Aorta (tissue), 5 donors: ENCODE data around the gene STK10. TPM values are rescaled to one million over a fixed set of nuclear protein-coding genes. Genes with fewer than 3 reads are reported as not detected.
"Not testable (repeated sequence)": the region's sequence is repeated elsewhere in the genome, so short reads cannot be mapped to it uniquely, and the experiment has no call there.

Experiments
- ATAC-seq: fragments of 200-7000 bp; cut with Tn5 transposase; one replicate; pipeline ENCODE4 v1.9.1; 2022; ENCODE audit warnings: moderate library complexity; ENCODE audit not compliant: low FRiP score
- DNase-seq, 2 donors: peaks; one replicate each; pipeline ENCODE4 v3.0.0-alpha.2; 2020
- H3K27ac ChIP-seq, 2 donors: one replicate each; pipeline ENCODE4 v1.5.1; 2013; ENCODE audit warnings: low read length in 2 of 2, mild to moderate bottlenecking in 2 of 2, moderate library complexity in 2 of 2, control low read depth in 1 of 2, inconsistent platforms in 1 of 2, low read depth in 1 of 2
- H3K27me3 ChIP-seq, 2 donors: one replicate each; pipeline ENCODE4 v1.6.1; 2013; ENCODE audit warnings: control low read depth in 1 of 2, low read length in 1 of 2, mild to moderate bottlenecking in 1 of 2, moderate library complexity in 1 of 2; ENCODE audit not compliant: insufficient read depth in 2 of 2, control insufficient read depth in 1 of 2
- H3K36me3 ChIP-seq, 2 donors: one replicate each; pipeline ENCODE4 v1.6.1; 2013; ENCODE audit warnings: control low read depth in 1 of 2, low read length in 1 of 2, mild to moderate bottlenecking in 1 of 2; ENCODE audit not compliant: insufficient read depth in 2 of 2, control insufficient read depth in 1 of 2
- H3K4me1 ChIP-seq, 2 donors: one replicate each; pipeline ENCODE4 v1.6.1; 2013; ENCODE audit warnings: low read length in 2 of 2, control low read depth in 1 of 2, mild to moderate bottlenecking in 1 of 2, moderate library complexity in 1 of 2; ENCODE audit not compliant: insufficient read depth in 2 of 2, control insufficient read depth in 1 of 2
- H3K4me3 ChIP-seq, 2 donors: one replicate each; pipeline ENCODE4 v1.5.1; 2013; ENCODE audit warnings: low read length in 2 of 2, control low read depth in 1 of 2, mild to moderate bottlenecking in 1 of 2
- H3K9me3 ChIP-seq: one replicate; pipeline ENCODE4 v1.6.1; 2013; ENCODE audit warnings: mild to moderate bottlenecking, low read length; ENCODE audit not compliant: control insufficient read depth
- WGBS, 2 donors: extraction: QIAGEN DNeasy Blood & Tissue Kit; methylation state at CpG; one replicate each; pipeline ENCODE4 v1.1.7; 2013; 5-methylcytosine and 5-hydroxymethylcytosine counted together
- intact Hi-C, 2 donors: fragments of 100-400 bp; cut with DNase I; formaldehyde crosslinking; loops; one replicate each; pipeline versions ENCODE4 v1.14.2 to v1.15.0; 2022
- polyA plus RNA-seq, 2 donors: library from polyadenylated mRNA; stranded (reverse); fragments of 200-250 nt; gene quantifications; one replicate each; pipeline ENCODE4 v1.2.3, GENCODE V29; 2013
- total RNA-seq, 2 donors: library from RNA; stranded (reverse); fragmentation: NEBNext Ultra II Directional; extraction: Animal tissue kit (Norgen Biotek cat#: 25700); gene quantifications; one replicate each; pipeline ENCODE4 v1.2.1, GENCODE V29; 2021
- donor health status: healthy with polysubstance abuse.
- donor health status: Bipolar disorder and iron deficiency.
- donor health status: DM: no; HTN: no; CAD: no.
- donor health status: DM: no; HTN: no; CAD: no.
- donor health status: DM: yes; HTN: yes; CAD: no.

STK10 gene
- total and polyA plus RNA-seq, 4 donors, result 4.1 to 67.7 (median 18.8) TPM

DNA sequence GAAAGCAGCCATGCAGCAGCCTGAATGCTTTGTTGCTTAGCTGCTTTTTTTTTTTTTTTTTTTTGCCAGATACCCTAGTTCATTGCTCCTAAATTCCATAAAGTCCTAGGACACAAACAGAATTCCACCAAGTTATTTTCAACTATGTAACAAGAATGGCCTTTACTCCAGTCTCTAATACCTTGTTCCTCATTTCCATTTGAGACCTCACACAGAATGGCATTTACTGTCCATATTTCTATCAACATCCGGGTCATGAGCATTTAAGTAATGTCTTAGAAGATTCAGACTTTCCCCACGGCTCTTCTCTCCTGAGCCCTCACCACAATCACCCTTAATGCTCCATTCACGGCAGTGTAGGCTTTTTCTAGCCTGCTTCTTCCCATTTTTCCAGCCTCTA, 149.9 kb downstream of the STK10 start:
- intact Hi-C loops, result loop anchor here in 1 of 2 donors (2.0 kb wide), 1 partner anchor 125 kb away; no protein-coding TSS in a partner anchor
- H3K9me3 ChIP-seq, result no peaks in the 10 kb centered on the region
- no peaks in the 10 kb centered on the region for H3K27me3 ChIP-seq
- no peaks in the 10 kb centered on the region for H3K4me1 ChIP-seq
- 74 to 80% methylated on average over 3 of the region's 3 CpGs for WGBS, 2 donors
- H3K36me3 ChIP-seq, result no peaks in the 10 kb centered on the region
- no peak for DNase-seq
- H3K4me3 ChIP-seq, result no peak overlapping the region
- no peak for ATAC-seq
- no peak overlapping the region for H3K27ac ChIP-seq

DNA sequence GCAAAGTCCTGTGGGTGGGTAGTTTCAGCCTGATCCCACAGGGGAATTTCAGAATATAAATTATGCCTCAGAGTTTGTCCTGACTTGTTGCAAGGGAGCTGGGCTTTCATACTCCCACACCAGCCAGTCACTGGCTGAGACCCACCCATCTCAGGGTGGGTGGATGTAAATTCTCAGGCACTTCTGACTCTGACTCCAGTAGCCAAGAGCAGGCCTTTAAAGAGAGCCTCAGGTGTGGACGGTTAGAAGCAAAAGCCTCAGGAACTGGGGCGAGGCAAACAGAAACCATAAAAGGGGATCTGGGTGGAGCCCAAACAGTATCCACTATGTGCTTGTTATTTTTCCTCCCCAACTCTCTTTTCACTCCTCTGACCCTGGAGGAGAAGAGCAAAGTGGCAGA, 153.0 kb downstream of the STK10 start:
- Histone ChIP-seq H3K9me3 (no peaks in the 10 kb centered on the region), H3K27me3 (no peaks in the 10 kb centered on the region), H3K36me3 (no peaks in the 10 kb centered on the region), H3K4me3 (no peak overlapping the region), H3K4me1 (no peaks in the 10 kb centered on the region), H3K27ac (no peak overlapping the region)
- DNase-seq (no peak), ATAC-seq (no peak)
- intact Hi-C loops, result no loop called here
- 55 to 68% methylated on average over 2 of the region's 2 CpGs for WGBS, 2 donors

DNA sequence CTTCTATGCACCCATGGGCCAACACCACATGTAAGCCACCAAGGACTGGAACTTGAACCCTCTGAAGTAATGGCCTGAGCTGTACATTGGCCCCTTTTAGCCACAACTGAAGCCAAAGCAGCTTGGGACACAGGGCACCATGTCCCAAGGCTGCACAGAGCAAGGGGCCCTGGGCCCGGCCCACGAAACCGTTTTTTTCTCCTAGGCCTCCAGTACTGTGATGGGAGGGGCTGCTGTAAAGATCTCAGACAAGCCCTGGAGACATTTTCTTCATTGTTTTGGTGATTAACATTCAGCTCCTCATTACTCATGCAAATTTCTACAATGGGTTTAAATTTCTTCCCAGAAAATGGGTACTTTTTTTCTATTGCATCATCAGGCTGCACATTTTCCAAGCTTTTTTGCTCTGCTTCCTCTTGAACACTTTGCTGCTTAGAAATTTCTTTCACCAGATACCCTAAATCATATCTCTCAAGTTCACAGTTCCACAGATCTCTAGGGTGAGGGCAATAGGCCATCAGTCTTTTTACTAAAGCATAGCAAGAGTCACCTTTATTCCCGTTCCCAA, 156.0 kb downstream of the STK10 start:
- intact Hi-C loops, result no loop called here
- 95 to 98% methylated on average over 4 of the region's 4 CpGs for WGBS, 2 donors
- Histone ChIP-seq H3K36me3 (no peaks in the 10 kb centered on the region), H3K27me3 (no peaks in the 10 kb centered on the region), H3K27ac (no peak overlapping the region), H3K4me3 (no peak overlapping the region), H3K9me3 (no peaks in the 10 kb centered on the region), H3K4me1 (no peaks in the 10 kb centered on the region)
- ATAC-seq, result no peak
- no peak for DNase-seq

DNA sequence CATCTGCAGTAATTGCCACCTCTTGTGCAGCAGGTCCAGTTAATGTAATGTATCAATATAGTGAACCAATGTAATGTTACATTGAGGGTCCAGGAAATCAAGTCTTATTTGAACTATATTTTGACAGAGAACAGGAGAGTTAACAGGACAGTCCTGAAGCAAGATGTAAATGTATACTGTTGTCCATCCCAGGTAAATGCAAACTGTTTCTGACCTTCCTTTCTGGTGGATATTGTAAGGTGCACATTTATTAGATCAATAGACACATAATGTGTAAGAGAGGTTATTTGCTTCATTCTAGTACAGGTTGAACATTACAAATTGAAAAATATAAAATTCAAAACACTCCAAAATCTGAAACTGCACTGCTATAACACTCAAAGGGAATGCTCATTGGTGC, 158.1 kb downstream of the STK10 start:
- intact Hi-C loops, result loop anchor here in 1 of 2 donors (10.0 kb wide), 1 partner anchor 605 kb away; no protein-coding TSS in a partner anchor
- ATAC-seq, result no peak

DNA sequence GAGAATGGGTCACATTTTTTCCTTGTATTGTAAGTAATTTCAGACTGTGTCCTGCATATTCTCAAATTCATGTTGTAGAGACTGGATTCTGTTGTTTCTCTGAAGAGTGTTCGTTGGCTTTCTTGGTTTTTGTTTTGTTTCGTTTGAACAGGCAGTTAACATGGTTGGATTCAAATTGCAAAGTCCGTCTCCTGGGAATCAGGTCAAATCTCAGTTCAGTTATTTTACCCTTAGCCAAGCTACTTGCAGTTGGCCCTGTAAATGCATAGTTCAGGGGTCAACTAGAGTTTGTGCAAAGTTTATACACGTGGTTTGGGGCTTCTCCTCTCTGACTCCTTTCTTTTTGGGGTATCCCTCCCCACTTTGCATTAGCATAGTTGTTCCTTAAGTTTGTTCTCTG, 159.9 kb downstream of the STK10 start:
- H3K4me3 ChIP-seq, result no peak overlapping the region
- H3K9me3 ChIP-seq, result no peaks in the 10 kb centered on the region
- no peaks in the 10 kb centered on the region for H3K27me3 ChIP-seq
- no peaks in the 10 kb centered on the region for H3K4me1 ChIP-seq
- DNase-seq (no peak), ATAC-seq (no peak)
- no peak overlapping the region for H3K27ac ChIP-seq
- intact Hi-C loops, result loop anchor here in 1 of 2 donors (10.0 kb wide), 1 partner anchor 603 kb away; no protein-coding TSS in a partner anchor
- WGBS, 2 donors, result 51 to 53% methylated on average over 4 of the region's 4 CpGs
- no peaks in the 10 kb centered on the region for H3K36me3 ChIP-seq

More for the DNA sequence above, 158.1 kb downstream of the STK10 start:
- H3K4me3 ChIP-seq, result no peak overlapping the region
- no peak for DNase-seq
- H3K27ac ChIP-seq, result no peak overlapping the region
- H3K4me1 ChIP-seq, result no peaks in the 10 kb centered on the region
- no peaks in the 10 kb centered on the region for H3K36me3 ChIP-seq
- H3K9me3 ChIP-seq, result no peaks in the 10 kb centered on the region
- H3K27me3 ChIP-seq, result no peaks in the 10 kb centered on the region

DNA sequence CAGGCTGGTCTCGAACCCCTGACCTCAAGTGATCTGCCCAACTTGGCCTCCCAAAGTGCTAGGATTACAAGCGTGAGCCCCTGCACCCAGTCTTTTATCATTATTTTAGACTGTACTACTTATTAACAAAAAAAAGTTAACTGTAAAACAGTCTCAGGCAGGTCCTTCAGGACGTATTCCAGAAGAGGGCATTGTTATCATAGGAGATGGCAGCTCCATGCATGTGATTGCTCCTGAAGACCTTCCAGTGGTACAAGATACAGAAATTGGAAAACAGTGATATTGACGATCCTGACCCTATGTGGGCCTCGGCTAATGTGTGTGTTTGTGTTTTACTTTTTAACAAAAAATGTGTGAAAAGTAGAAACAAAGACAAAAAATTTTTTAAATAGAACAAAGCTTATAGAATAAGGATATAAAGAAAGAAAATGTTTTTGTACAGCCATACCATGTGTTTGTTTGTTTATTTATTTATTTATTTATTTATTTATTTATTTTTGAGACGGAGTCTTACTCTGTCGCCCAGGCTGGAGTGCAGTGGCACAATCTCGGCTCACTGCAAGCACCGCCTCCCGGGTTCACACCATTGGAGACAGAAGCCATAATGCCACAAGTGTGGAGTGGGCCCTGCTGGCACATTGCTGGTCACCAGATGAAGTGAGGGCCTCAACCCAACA, 167.8 kb downstream of the STK10 start:
- WGBS, 2 donors, result 84 to 85% methylated on average over 10 of the region's 10 CpGs
- not testable (repeated sequence) for H3K9me3 ChIP-seq, DNase-seq, H3K27me3 ChIP-seq, H3K36me3 ChIP-seq, ATAC-seq, H3K4me1 ChIP-seq, H3K27ac ChIP-seq, H3K4me3 ChIP-seq
- intact Hi-C loops, result loop anchor here in 1 of 2 donors (10.0 kb wide), 1 partner anchor 595 kb away; no protein-coding TSS in a partner anchor

DNA sequence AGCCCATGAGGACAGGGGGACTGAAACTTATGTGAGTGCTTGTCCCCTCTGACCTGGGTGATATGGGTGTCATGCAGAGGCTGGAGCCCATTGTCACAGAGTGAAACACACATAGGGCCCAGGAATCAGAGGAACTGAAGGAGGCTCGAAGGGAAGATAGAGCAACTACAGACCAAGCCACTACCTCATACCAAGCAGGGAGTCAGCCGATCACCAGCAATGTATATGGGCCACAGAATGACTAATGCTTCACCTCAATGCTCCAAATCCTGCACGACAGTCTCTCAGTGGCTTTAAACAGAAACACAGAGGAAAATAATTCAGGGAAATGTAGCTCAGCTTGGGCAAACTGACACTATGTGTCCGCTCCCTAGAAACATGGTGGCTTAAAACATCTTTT, 172.7 kb downstream of the STK10 start:
- Histone ChIP-seq H3K27ac (no peak overlapping the region), H3K36me3 (no peaks in the 10 kb centered on the region), H3K9me3 (no peaks in the 10 kb centered on the region), H3K4me1 (no peaks in the 10 kb centered on the region), H3K4me3 (no peak overlapping the region), H3K27me3 (no peaks in the 10 kb centered on the region)
- WGBS, 2 donors, result 85 to 87% methylated on average over 4 of the region's 4 CpGs
- intact Hi-C loops, result no loop called here
- DNase-seq, result no peak
- ATAC-seq, result no peak

DNA sequence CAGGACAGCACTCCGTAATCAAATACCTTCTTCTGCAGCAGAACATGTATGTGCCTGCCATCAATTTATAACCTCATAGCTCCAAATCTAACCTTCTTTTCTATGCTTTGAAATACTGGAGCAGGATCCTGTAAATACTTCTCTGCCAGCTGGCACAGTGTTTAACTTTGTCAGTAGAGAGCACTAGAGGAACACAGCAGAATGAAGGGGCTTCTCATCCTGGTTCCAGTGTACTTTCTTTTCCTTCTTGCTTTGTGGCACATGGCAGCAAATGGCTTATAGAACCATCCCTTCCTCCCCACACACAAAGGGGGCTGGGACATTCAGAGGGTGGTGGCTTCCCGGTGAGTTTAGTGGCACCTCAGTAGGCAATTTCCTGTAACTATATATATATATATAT, 177.7 kb downstream of the STK10 start:
- intact Hi-C loops, result no loop called here
- Histone ChIP-seq H3K4me3 (no peak overlapping the region), H3K27ac (no peak overlapping the region), H3K4me1 (no peaks in the 10 kb centered on the region), H3K27me3 (no peaks in the 10 kb centered on the region), H3K36me3 (no peaks in the 10 kb centered on the region), H3K9me3 (no peaks in the 10 kb centered on the region)
- no peak for DNase-seq
- ATAC-seq, result no peak
- 42 to 47% methylated on average over 2 of the region's 2 CpGs for WGBS, 2 donors
